WERI-Rb-1 (cell line): ENCODE data around the gene ADAMTS2.

Source experiments
- DNase-seq: peaks from one replicate; pipeline ENCODE4 v3.0.0-alpha.2; 2020
- H3K27ac ChIP-seq: fragments of 250-450 bp; sonication (Bioruptor Pico); 2 replicates; pipeline ENCODE4 v1.5.1; 2020; ENCODE audit warnings: mild to moderate bottlenecking, moderate library complexity
- H3K27me3 ChIP-seq: fragments of 250-450 bp; sonication (Bioruptor Pico); 2 replicates; pipeline ENCODE4 v1.5.1; 2021; ENCODE audit warnings: mild to moderate bottlenecking, low read depth, moderate library complexity; ENCODE audit not compliant: insufficient read depth, severe bottlenecking
- H3K36me3 ChIP-seq: fragments of 250-450 bp; sonication (Bioruptor Pico); 2 replicates; pipeline ENCODE4 v1.5.1; 2020; ENCODE audit warnings: mild to moderate bottlenecking, moderate library complexity
- H3K4me3 ChIP-seq: 2 replicates; pipeline ENCODE4 v1.5.1; 2011; ENCODE audit warnings: low read depth, mild to moderate bottlenecking, control low read depth, low read length
- H3K9me3 ChIP-seq: fragments of 250-450 bp; sonication (Bioruptor Pico); 2 replicates; pipeline ENCODE4 v1.5.1; 2021; ENCODE audit warnings: mild to moderate bottlenecking, moderate library complexity; ENCODE audit not compliant: severe bottlenecking
- TF ChIP-seq, protein P1 (sequence below): IDR thresholded peaks from 2 replicates; pipeline ENCODE4 v1.5.1; 2011; ENCODE audit warnings: low read depth, mild to moderate bottlenecking, control low read depth, inconsistent platforms, low read length

The ADAMTS2 gene

DNA sequence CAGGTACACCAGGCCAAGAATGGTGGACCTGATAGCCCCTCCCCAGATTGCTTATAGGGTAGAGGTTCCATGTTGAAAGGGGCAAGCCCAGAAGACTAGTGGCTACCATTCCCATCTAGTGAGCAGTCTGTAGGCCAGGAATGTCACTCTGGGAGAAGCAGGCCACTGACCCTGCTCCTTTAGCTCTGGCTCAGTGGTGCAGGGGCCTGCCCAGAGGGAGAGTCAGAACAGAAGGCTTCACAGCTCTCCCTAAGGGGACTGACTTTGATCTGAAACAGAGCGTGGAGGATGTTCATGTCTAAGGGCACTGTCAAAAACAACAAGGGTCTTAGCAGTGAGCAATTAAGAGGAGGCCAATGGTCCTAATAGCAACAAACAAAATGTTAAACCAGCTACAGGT, 203.4 kb downstream of the ADAMTS2 start:
- Histone ChIP-seq H3K27ac (no peak overlapping the region), H3K36me3 (no peaks in the 10 kb centered on the region), H3K27me3 (no peaks in the 10 kb centered on the region), H3K9me3 (no peaks in the 10 kb centered on the region), H3K4me3 (no peak overlapping the region)
- DNase-seq = no peak
- TF ChIP-seq, protein P1, sequence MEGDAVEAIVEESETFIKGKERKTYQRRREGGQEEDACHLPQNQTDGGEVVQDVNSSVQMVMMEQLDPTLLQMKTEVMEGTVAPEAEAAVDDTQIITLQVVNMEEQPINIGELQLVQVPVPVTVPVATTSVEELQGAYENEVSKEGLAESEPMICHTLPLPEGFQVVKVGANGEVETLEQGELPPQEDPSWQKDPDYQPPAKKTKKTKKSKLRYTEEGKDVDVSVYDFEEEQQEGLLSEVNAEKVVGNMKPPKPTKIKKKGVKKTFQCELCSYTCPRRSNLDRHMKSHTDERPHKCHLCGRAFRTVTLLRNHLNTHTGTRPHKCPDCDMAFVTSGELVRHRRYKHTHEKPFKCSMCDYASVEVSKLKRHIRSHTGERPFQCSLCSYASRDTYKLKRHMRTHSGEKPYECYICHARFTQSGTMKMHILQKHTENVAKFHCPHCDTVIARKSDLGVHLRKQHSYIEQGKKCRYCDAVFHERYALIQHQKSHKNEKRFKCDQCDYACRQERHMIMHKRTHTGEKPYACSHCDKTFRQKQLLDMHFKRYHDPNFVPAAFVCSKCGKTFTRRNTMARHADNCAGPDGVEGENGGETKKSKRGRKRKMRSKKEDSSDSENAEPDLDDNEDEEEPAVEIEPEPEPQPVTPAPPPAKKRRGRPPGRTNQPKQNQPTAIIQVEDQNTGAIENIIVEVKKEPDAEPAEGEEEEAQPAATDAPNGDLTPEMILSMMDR = no peak

DNA sequence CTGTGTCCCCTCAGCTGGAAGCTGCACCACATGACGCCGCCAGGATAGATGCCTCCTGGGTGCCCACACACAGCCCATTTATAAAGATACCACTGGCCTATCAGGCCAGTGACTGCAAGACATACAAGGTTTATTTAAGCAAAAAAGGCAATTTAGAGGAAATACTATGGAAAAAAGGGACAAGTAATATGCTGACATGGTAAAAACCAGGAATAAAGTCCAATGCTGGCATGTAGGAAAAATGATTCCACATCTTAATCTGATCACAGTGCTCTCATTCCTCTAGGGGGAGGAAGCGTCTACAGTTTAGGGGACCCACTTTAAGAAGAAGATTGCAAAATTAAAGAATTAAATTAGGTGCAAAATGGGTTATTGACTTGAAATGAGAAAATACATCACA, 205.0 kb downstream of the ADAMTS2 start:
- Histone ChIP-seq H3K27ac (no peak overlapping the region), H3K27me3 (no peaks in the 10 kb centered on the region), H3K36me3 (no peaks in the 10 kb centered on the region), H3K9me3 (no peaks in the 10 kb centered on the region), H3K4me3 (no peak overlapping the region)
- no peak for DNase-seq
- TF ChIP-seq, protein P1 = no peak

DNA sequence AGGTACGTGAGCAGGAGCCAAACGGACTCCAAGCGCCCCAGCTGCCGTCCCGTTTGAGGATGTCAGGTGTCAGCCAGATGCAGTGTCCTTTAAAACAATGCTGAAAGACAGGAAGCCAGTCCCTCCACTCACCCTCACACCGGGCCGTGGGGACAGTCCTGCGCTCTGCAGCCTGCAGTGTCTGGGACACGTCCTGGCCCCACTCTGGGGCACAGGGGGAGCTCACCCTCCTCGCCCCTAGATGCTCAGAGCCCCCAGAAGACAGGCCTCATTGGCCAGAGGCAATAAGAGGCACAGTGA, 205.4 kb downstream of the ADAMTS2 start:
- no peak for DNase-seq
- TF ChIP-seq, protein P1 = no peak
- Histone ChIP-seq H3K27me3 (no peaks in the 10 kb centered on the region), H3K27ac (no peak overlapping the region), H3K9me3 (no peaks in the 10 kb centered on the region), H3K36me3 (no peaks in the 10 kb centered on the region), H3K4me3 (no peak overlapping the region)

DNA sequence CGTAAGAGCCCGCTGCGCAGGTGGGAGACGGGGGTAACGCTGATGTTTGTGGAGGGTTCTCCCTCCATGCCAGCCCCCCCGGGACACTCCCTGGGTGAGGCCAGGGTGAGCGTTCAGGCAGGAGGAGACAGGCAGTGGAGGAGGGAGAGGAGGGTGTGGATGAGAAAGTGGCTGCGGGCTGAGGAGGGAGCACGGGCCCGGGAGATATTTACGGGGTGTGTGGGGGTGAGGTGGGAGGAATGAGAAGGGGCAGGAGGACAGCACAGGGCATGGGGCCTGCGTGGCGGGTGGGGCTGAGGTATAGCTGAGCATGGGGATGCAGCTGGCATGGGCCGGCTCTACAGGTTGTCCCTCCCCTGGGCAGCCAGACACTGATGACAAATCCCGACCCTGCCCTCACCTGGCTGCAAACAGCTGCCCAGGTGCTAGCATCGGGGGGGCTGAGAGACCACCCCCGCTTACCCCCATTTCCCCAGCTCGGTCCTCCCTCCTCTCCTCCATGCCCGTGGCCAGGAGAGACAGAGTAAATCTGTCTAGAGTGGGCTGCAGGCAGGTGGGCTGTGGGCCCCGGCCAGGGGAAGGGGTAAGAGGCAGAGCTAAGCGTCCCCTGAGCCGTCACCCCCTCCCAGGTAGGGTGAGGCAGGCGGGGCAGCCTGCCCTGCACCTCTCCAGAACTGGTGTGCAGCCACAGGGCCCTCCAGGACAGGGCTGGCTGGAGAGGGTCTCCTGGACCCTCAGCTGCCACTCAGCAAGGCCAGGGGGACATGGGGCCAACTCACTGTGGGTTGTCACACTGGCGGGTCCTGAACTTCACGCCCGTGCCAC, 205.9 kb downstream of the ADAMTS2 start:
- Histone ChIP-seq H3K4me3 (no peak overlapping the region), H3K9me3 (no peaks in the 10 kb centered on the region), H3K27ac (no peak overlapping the region), H3K36me3 (no peaks in the 10 kb centered on the region), H3K27me3 (no peaks in the 10 kb centered on the region)
- no peak for DNase-seq
- TF ChIP-seq, protein P1 = no peak

DNA sequence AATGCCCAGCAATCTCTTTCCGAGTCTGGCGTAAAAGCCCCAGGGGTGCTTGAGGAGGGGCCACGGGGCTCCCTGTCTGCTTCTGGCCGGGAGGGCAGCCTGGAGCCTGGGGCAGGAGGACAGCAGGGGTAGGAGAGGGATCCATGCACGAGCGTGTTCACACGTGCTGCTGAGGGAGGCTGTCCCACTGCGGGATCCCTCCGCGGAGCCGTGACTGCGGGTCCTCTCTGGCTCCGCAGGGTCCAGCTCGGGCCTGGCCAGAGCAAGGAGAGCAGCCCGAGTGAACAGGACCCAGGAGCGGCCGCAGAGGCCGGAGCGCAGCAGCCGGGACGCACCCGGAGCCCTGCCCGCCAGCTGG, 206.7 kb downstream of the ADAMTS2 start:
- Histone ChIP-seq H3K4me3 (no peak overlapping the region), H3K36me3 (no peaks in the 10 kb centered on the region), H3K9me3 (no peaks in the 10 kb centered on the region), H3K27ac (no peak overlapping the region), H3K27me3 (no peaks in the 10 kb centered on the region)
- TF ChIP-seq, protein P1 = no peak
- DNase-seq = no peak
